ENCODE results near the gene LARGE2. TPM values are rescaled to one million over a fixed set of nuclear protein-coding genes. Genes with fewer than 3 reads are reported as not detected.

The LARGE2 gene
- total and polyA plus RNA-seq, 9 of the 15 experiments (the other 6 are each of a cell fraction or from before 2014, with no cell fraction given): 0.56 to 14.1 (median 6.6) TPM

DNA sequence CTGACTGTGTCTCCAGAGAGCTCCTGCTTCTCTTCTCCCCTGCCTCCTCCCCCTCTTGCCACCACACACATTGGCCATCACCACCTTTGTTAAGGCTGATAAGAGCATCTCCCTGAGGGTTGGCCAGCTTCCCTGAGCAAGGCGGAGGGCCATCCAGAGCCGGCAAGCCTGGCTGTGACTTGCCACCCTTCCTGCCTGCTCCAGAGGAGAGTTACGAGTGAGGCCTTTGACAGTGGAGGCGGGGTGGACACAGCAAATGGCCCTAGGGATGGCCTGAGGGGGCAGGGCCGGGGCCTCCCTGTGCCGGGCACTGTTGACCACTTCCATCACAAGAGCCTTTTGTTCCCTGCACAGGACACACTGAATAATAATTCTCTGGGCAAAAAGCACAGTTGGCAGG, 20.8 kb upstream of the LARGE2 start:
- 65% methylated on average over 6 of the region's 6 CpGs for WGBS (ENCODE audit: insufficient coverage, low coverage, missing lambda C conversion rate)
- H3K4me3 ChIP-seq: no peak overlapping the region
- H3K4me2 ChIP-seq (ENCODE audit: insufficient read depth, low read length): no peak overlapping the region
- ChIA-PET POLR2A (interaction anchor here (0.7 to 1.6 kb wide), 7 partner anchors 8 to 260 kb away, joined by 3 to 6 read pairs (median 4); partner anchors contain the start of genes LARGE2 and PEX16), CTCF (ENCODE audit: low intra/inter-chr PET ratio) (no interaction called here)
- intact Hi-C loops (cut with micrococcal nuclease) (no loop called here), in situ Hi-C loops (cut with MboI) (no loop called here)
- FAIRE-seq (no peak), DNase-seq (ENCODE audit: extremely low read depth in 1 of 4, low spot score in 3 of 4) (no peak), ATAC-seq (no peak)
- BruUV-seq (replicated peaks): no TSS peak
- H3K9me1 ChIP-seq (ENCODE audit: control insufficient read depth, insufficient read depth, low read length): peaks cover 3% of the 10 kb centered on the region
- no peaks in the 10 kb centered on the region for H3K36me3 ChIP-seq (ENCODE audit: control insufficient read depth, insufficient read depth, low read length)
- no peaks in the 10 kb centered on the region; a peak in 1 of 5 replicates for H3K27me3 ChIP-seq (ENCODE audit: control insufficient read depth in 2 of 2, insufficient read depth in 2 of 2, low read length in 2 of 2)
- peaks cover 14 to 78% of the 10 kb centered on the region in 2 experiments for H3K4me1 ChIP-seq (replicated peaks in 1 of 2; ENCODE audit: control insufficient read depth in 2 of 2, insufficient read depth in 2 of 2, low read length in 2 of 2)
- no peaks in the 10 kb centered on the region for H3K79me2 ChIP-seq (ENCODE audit: control insufficient read depth, insufficient read depth, low read length)
- no peak overlapping the region for H2AFZ ChIP-seq (ENCODE audit: low read depth, low read length)
- TF ChIP-seq ZNF75A (CRISPR knock-in tag; IDR thresholded peaks at IDR 0.05): no peak
- no peak for TF ChIP-seq DPF2 (IDR thresholded peaks at IDR 0.05)
- TF ChIP-seq ETS2 (tag; IDR thresholded peaks at IDR 0.05; ENCODE audit: borderline replicate concordance, poor library complexity, severe bottlenecking): no peak
- TF ChIP-seq, protein P1, sequence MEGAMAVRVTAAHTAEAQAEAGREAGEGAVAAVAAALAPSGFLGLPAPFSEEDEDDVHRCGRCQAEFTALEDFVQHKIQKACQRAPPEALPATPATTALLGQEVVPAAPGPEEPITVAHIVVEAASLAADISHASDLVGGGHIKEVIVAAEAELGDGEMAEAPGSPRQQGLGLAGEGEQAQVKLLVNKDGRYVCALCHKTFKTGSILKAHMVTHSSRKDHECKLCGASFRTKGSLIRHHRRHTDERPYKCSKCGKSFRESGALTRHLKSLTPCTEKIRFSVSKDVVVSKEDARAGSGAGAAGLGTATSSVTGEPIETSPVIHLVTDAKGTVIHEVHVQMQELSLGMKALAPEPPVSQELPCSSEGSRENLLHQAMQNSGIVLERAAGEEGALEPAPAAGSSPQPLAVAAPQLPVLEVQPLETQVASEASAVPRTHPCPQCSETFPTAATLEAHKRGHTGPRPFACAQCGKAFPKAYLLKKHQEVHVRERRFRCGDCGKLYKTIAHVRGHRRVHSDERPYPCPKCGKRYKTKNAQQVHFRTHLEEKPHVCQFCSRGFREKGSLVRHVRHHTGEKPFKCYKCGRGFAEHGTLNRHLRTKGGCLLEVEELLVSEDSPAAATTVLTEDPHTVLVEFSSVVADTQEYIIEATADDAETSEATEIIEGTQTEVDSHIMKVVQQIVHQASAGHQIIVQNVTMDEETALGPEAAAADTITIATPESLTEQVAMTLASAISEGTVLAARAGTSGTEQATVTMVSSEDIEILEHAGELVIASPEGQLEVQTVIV (CRISPR knock-in tag; IDR thresholded peaks at IDR 0.05; ENCODE audit: borderline replicate concordance): no peak
- no peak for TF ChIP-seq RAD21 (CRISPR knock-in tag; conservative IDR thresholded peaks at IDR 0.05 in 1 of 2, IDR thresholded peaks at IDR 0.05 in 1 of 2)
- TF ChIP-seq NCOA2 (IDR thresholded peaks at IDR 0.05; ENCODE audit: partially characterized antibody in 2 of 2): no peak
- TF ChIP-seq CCNT2 (IDR thresholded peaks at IDR 0.05; ENCODE audit: borderline replicate concordance, extremely low read depth, insufficient read length, low read depth, low read length): no peak
- no peak for TF ChIP-seq ZNF551 (CRISPR knock-in tag; IDR thresholded peaks at IDR 0.05)
- no peak for TF ChIP-seq EHMT2 (IDR thresholded peaks at IDR 0.05)
- TF ChIP-seq, protein P2, sequence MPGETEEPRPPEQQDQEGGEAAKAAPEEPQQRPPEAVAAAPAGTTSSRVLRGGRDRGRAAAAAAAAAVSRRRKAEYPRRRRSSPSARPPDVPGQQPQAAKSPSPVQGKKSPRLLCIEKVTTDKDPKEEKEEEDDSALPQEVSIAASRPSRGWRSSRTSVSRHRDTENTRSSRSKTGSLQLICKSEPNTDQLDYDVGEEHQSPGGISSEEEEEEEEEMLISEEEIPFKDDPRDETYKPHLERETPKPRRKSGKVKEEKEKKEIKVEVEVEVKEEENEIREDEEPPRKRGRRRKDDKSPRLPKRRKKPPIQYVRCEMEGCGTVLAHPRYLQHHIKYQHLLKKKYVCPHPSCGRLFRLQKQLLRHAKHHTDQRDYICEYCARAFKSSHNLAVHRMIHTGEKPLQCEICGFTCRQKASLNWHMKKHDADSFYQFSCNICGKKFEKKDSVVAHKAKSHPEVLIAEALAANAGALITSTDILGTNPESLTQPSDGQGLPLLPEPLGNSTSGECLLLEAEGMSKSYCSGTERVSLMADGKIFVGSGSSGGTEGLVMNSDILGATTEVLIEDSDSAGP (CRISPR knock-in tag; IDR thresholded peaks at IDR 0.05): no peak
- TF ChIP-seq GTF2F1 (IDR thresholded peaks at IDR 0.05; ENCODE audit: low read depth, low read length): no peak
- TF ChIP-seq DACH1 (IDR thresholded peaks at IDR 0.05; ENCODE audit: partially characterized antibody): no peak
- no peak for TF ChIP-seq GABPB2 (CRISPR knock-in tag; conservative IDR thresholded peaks at IDR 0.05)
- TF ChIP-seq, protein P3, sequence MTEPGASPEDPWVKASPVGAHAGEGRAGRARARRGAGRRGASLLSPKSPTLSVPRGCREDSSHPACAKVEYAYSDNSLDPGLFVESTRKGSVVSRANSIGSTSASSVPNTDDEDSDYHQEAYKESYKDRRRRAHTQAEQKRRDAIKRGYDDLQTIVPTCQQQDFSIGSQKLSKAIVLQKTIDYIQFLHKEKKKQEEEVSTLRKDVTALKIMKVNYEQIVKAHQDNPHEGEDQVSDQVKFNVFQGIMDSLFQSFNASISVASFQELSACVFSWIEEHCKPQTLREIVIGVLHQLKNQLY (CRISPR knock-in tag; conservative IDR thresholded peaks at IDR 0.05): no peak
- H3K27ac ChIP-seq (ENCODE audit: extremely low read depth, low read depth, low read length): no peak overlapping the region
- no peaks in the 10 kb centered on the region for H3K9me3 ChIP-seq (replicated peaks; ENCODE audit: control insufficient read depth, insufficient read depth, low read depth, low read length)
- H3K9ac ChIP-seq (ENCODE audit: insufficient read depth in 1 of 2, low read depth in 2 of 2, low read length in 2 of 2): peak overlapping the region in 1 of 2 experiments; percentile 89; a peak in 1 of 4 replicates
- 0 out of 2 replicates have a peak, but pooled peaks cover 4% of the 10 kb centered on the region for H4K20me1 ChIP-seq (replicated peaks; ENCODE audit: control insufficient read depth, insufficient read depth, low read length)

Measured in K562 (cell line).